PFSK-1 (cell line): ENCODE measurements around the gene ZNF428.

Experiments used
- POLR2AphosphoS5 ChIP-seq: IDR thresholded peaks from 2 replicates; pipeline ENCODE4 v1.6.1; 2012; ENCODE audit warnings: low read depth, mild to moderate bottlenecking, control low read depth, low read length, moderate library complexity
- SIN3A ChIP-seq: IDR thresholded peaks from 2 replicates; pipeline ENCODE4 v1.6.1; 2012; ENCODE audit warnings: mild to moderate bottlenecking, low read length, moderate library complexity, borderline replicate concordance; ENCODE audit not compliant: insufficient read depth
- TAF1 ChIP-seq: IDR thresholded peaks from 2 replicates; pipeline ENCODE4 v1.6.1; 2012; ENCODE audit warnings: low read length, control low read depth, borderline replicate concordance; ENCODE audit not compliant: insufficient read depth
- TF ChIP-seq, protein P1 (sequence below), 2 experiments: IDR thresholded peaks; 2 replicates each; pipeline versions ENCODE4 v1.6.1 to v1.8.0; 2011 to 2012; ENCODE audit warnings: low read depth in 2 of 2, low read length in 2 of 2, control low read depth in 1 of 2, inconsistent platforms in 1 of 2, mild to moderate bottlenecking in 1 of 2, moderate library complexity in 1 of 2; ENCODE audit not compliant: insufficient read depth in 1 of 2

DNA sequence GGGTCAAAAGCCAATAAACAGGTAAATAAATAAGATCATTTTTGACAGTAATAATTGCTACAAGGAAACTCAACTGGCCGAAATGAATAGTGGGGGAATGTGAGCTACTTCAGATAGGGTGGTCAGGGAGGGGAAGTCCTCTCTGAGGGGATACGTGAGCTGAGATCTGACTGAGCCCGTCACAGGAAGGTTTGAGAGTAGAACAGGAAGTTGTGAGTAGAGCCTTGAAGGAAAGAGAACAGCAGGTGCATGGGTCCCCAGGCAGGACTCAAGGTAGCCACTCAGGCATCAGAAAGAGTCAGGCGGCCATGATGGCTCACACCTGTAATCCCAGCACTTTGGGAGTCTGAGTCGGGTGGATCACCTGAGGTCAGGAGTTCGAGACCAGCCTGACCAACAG, 29.8 kb downstream of the ZNF428 start:
- no peak for TF ChIP-seq POLR2AphosphoS5
- TF ChIP-seq TAF1: no peak
- TF ChIP-seq, protein P1, sequence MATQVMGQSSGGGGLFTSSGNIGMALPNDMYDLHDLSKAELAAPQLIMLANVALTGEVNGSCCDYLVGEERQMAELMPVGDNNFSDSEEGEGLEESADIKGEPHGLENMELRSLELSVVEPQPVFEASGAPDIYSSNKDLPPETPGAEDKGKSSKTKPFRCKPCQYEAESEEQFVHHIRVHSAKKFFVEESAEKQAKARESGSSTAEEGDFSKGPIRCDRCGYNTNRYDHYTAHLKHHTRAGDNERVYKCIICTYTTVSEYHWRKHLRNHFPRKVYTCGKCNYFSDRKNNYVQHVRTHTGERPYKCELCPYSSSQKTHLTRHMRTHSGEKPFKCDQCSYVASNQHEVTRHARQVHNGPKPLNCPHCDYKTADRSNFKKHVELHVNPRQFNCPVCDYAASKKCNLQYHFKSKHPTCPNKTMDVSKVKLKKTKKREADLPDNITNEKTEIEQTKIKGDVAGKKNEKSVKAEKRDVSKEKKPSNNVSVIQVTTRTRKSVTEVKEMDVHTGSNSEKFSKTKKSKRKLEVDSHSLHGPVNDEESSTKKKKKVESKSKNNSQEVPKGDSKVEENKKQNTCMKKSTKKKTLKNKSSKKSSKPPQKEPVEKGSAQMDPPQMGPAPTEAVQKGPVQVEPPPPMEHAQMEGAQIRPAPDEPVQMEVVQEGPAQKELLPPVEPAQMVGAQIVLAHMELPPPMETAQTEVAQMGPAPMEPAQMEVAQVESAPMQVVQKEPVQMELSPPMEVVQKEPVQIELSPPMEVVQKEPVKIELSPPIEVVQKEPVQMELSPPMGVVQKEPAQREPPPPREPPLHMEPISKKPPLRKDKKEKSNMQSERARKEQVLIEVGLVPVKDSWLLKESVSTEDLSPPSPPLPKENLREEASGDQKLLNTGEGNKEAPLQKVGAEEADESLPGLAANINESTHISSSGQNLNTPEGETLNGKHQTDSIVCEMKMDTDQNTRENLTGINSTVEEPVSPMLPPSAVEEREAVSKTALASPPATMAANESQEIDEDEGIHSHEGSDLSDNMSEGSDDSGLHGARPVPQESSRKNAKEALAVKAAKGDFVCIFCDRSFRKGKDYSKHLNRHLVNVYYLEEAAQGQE (IDR thresholded peaks at IDR 0.05; ENCODE audit: insufficient read depth in 1 of 2, low read depth in 2 of 2, low read length in 2 of 2): no peak
- TF ChIP-seq SIN3A: no peak
